ENCODE results near the gene LEMD1. TPM values are rescaled to one million over a fixed set of nuclear protein-coding genes. Genes with fewer than 3 reads are reported as not detected.
"Not testable (repeated sequence)": the region's sequence is repeated elsewhere in the genome, so short reads cannot be mapped to it uniquely, and the experiment has no call there.

LEMD1 gene
- total RNA-seq, 1 experiment from 2014 or later = not detected

- DNase-seq (ENCODE audit: low read depth) = peak; percentile 16
Observed at GRCh38 chr1:205430696-205431305, 8.9 kb upstream of the LEMD1 start.

- no peak for DNase-seq (ENCODE audit: low read depth)
Observed at GRCh38 chr1:205429762-205430695, 8.2 kb upstream of the LEMD1 start.

- no peak for DNase-seq (ENCODE audit: low read depth)
Observed at GRCh38 chr1:205424901-205425600, 3.2 kb upstream of the LEMD1 start.

GRCh38 chr1:205423814-205424399, 2.1 kb upstream of the LEMD1 start:
- no peak for DNase-seq (ENCODE audit: low read depth)

- no peak for DNase-seq (ENCODE audit: low read depth)
Observed at GRCh38 chr1:205422993-205423642, 1.3 kb upstream of the LEMD1 start.

GRCh38 chr1:205420938-205421337, 918 bp downstream of the LEMD1 start:
- no peak for DNase-seq (ENCODE audit: low read depth)

- no peak for DNase-seq (ENCODE audit: low read depth)
Observed at GRCh38 chr1:205417870-205418635, 3.8 kb downstream of the LEMD1 start.

- no peak for DNase-seq (ENCODE audit: low read depth)
Observed at GRCh38 chr1:205416322-205416721, 5.5 kb downstream of the LEMD1 start.

- no peak for DNase-seq (ENCODE audit: low read depth)
Observed at GRCh38 chr1:205410581-205411298, 11.1 kb downstream of the LEMD1 start.

- DNase-seq (ENCODE audit: low read depth) = no peak
Observed at GRCh38 chr1:205407970-205408369, 13.9 kb downstream of the LEMD1 start.

- DNase-seq (ENCODE audit: low read depth) = not testable (repeated sequence)
Observed at GRCh38 chr1:205406252-205406651, 15.6 kb downstream of the LEMD1 start.

GRCh38 chr1:205404484-205404883, 17.4 kb downstream of the LEMD1 start:
- DNase-seq (ENCODE audit: low read depth) = not testable (repeated sequence)

- DNase-seq (ENCODE audit: low read depth) = peak; percentile 27
Observed at GRCh38 chr1:205398586-205398985, 23.3 kb downstream of the LEMD1 start.

GRCh38 chr1:205396967-205397616, 24.8 kb downstream of the LEMD1 start:
- DNase-seq (ENCODE audit: low read depth) = peak; percentile 43

- DNase-seq (ENCODE audit: low read depth) = no peak
Observed at GRCh38 chr1:205395616-205396015, 26.2 kb downstream of the LEMD1 start.

GRCh38 chr1:205392650-205393049, 29.2 kb downstream of the LEMD1 start:
- no peak for DNase-seq (ENCODE audit: low read depth)

GRCh38 chr1:205391386-205391785, 30.5 kb downstream of the LEMD1 start:
- DNase-seq (ENCODE audit: low read depth) = no peak

- no peak for DNase-seq (ENCODE audit: low read depth)
Observed at GRCh38 chr1:205387845-205388244, 34.0 kb downstream of the LEMD1 start.

- DNase-seq (ENCODE audit: low read depth) = not testable (repeated sequence)
Observed at GRCh38 chr1:205382990-205383389, 38.9 kb downstream of the LEMD1 start.

- no peak for DNase-seq (ENCODE audit: low read depth)
Observed at GRCh38 chr1:205382561-205382960, 39.3 kb downstream of the LEMD1 start.
